Testis (tissue), 2 donors: ENCODE data around the gene POU6F1.

ENCODE experiments used
- CTCF ChIP-seq, 3 experiments: fragments of 450-650 bp in 2 of 3; fragments of 200-600 bp in 1 of 3; sonication (generic) in 1 of 3; IDR thresholded peaks; one replicate each; pipeline ENCODE4 v1.5.1; 2016 to 2019; ENCODE audit warnings: antibody characterized with exemption in 3 of 3, mild to moderate bottlenecking in 2 of 3, moderate library complexity in 1 of 3
- POLR2A ChIP-seq: fragments of 450-650 bp; IDR thresholded peaks from one replicate; pipeline ENCODE4 v1.6.1; 2017; ENCODE audit warnings: antibody characterized with exemption, mild to moderate bottlenecking, moderate library complexity

GRCh38 chr12:51199366-51199945, 18.4 kb downstream of the POU6F1 start:
- no peak for TF ChIP-seq CTCF (IDR thresholded peaks at IDR 0.05)
- TF ChIP-seq POLR2A, result no peak
